ENCODE data around the gene SLC29A4. TPM values are rescaled to one million over a fixed set of nuclear protein-coding genes. Genes with fewer than 3 reads are reported as not detected.

Gene SLC29A4
- total and polyA plus RNA-seq, 2 of the 4 experiments (the other 2 are of a cell fraction) = 2.3 to 7.6 TPM

DNA sequence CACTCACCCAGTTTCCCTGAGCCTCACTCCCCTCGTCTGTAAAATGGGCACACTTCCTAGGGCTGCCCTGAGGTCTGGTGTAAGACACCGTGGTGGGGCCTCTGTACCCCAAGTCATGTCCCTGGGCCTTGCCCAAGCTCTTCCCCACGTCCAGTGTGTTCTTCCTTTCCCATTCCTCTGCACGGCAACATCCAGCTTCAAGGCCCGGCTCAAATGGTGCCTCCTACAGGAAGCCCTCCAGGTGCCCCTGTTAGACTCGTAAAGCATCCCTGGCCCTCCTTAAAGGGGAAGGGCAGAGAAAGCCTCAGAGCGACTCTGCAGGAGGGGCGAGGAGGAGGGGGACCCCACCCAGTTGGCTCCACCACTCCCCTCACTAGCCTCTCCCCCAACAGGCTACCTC, 8.6 kb downstream of the SLC29A4 start:
- H3K56ac ChIP-seq (ENCODE audit: extremely low read depth, insufficient read depth, low read length) = no peak overlapping the region
- in situ Hi-C loops (cut with MboI; ENCODE audit: low sequenced_read_pairs) = no loop called here
- dilution Hi-C loops (cut with HindIII; ENCODE audit: low sequenced_read_pairs, unreplicated experiment) = no loop called here
- CTCF ChIA-PET = no interaction called here
- 100% methylated on average over 1 of the region's 8 CpGs; no CpG with 5 or more reads in 1 of the 2 experiments for WGBS, 2 experiments (ENCODE audit: extremely low coverage in 2 of 2, insufficient read length in 1 of 2)
- H3K4me3 ChIP-seq (ENCODE audit: insufficient read depth, low read depth, low read length) = no peak overlapping the region
- H3K23ac ChIP-seq (ENCODE audit: low read depth, low read length) = no peak overlapping the region
- no peak overlapping the region for H3K4me2 ChIP-seq (ENCODE audit: low read depth, low read length)
- TF ChIP-seq POLR2A (IDR thresholded peaks at IDR 0.05; ENCODE audit: low read depth, low read length) (no peak), CTCF (conservative IDR thresholded peaks at IDR 0.05; ENCODE audit: low read depth, low read length) (no peak), RFX5 (IDR thresholded peaks at IDR 0.05; ENCODE audit: low read depth, low read length) (no peak), RAD21 (IDR thresholded peaks at IDR 0.05; ENCODE audit: low read length) (no peak), USF2 (IDR thresholded peaks at IDR 0.05; ENCODE audit: low read depth, low read length) (no peak), MXI1 (IDR thresholded peaks at IDR 0.05; ENCODE audit: borderline replicate concordance, low read depth, low read length) (no peak), NFE2L2 (IDR thresholded peaks at IDR 0.05; ENCODE audit: low read depth, low read length) (no peak), RCOR1 (IDR thresholded peaks at IDR 0.05; ENCODE audit: insufficient replicate concordance, low read length) (no peak)
- no peak overlapping the region for H3K18ac ChIP-seq (ENCODE audit: low read depth, low read length)
- H3K4ac ChIP-seq (ENCODE audit: low read depth, low read length) = no peak overlapping the region
- ATAC-seq (ENCODE audit: low read depth) (no peak), DNase-seq (no peak)
- no peak overlapping the region for H2BK20ac ChIP-seq (ENCODE audit: low read depth, low read length)
- H2AK9ac ChIP-seq (replicated peaks; ENCODE audit: low read depth, low read length, poor library complexity) = no peak overlapping the region
- no peak overlapping the region for H2BK5ac ChIP-seq (ENCODE audit: low read depth, low read length, poor library complexity, severe bottlenecking)
- no peaks in the 10 kb centered on the region for H3K4me1 ChIP-seq (ENCODE audit: control insufficient read depth, insufficient read depth, low read length)
- H2AFZ ChIP-seq (replicated peaks; ENCODE audit: low read length, poor library complexity) = no peak overlapping the region
- no peak overlapping the region for H4K8ac ChIP-seq (ENCODE audit: low read depth in 2 of 2, low read length in 2 of 2)
- H3K27ac ChIP-seq (ENCODE audit: insufficient read depth, low read length) = no peak overlapping the region
- no peaks in the 10 kb centered on the region for H3K27me3 ChIP-seq (ENCODE audit: control insufficient read depth, insufficient read depth, low read length)
- POLR2A ChIA-PET (ENCODE audit: unreplicated experiment) = no interaction called here
- no peak overlapping the region for H3K9ac ChIP-seq (ENCODE audit: low read depth, low read length)
- no peaks in the 10 kb centered on the region for H3K9me1 ChIP-seq (ENCODE audit: insufficient read depth, low read length)
- no peak overlapping the region for H4K5ac ChIP-seq (ENCODE audit: low read depth, low read length)
- no peak overlapping the region for H4K91ac ChIP-seq (ENCODE audit: insufficient read depth, low read depth, low read length)
- intact Hi-C loops (cut with micrococcal nuclease) = no loop called here
- H2BK120ac ChIP-seq (ENCODE audit: low read depth, low read length) = no peak overlapping the region
- no peaks in the 10 kb centered on the region; the same call in 1 of the 2 replicates for H3K9me3 ChIP-seq (ENCODE audit: control insufficient read depth, insufficient read depth, low read length)
- H3K79me1 ChIP-seq (ENCODE audit: low read depth in 1 of 2, low read length in 2 of 2) = no peaks in the 10 kb centered on the region
- peaks cover 21% of the 10 kb centered on the region for H3K36me3 ChIP-seq (ENCODE audit: control insufficient read depth, insufficient read depth, low read length)
- no peak overlapping the region for H2AK5ac ChIP-seq (ENCODE audit: low read depth, low read length)
- H3K14ac ChIP-seq (replicated peaks; ENCODE audit: low read depth, low read length) = no peak overlapping the region
- no peak overlapping the region for H2BK15ac ChIP-seq (ENCODE audit: low read depth, low read length)
- BruUV-seq (replicated peaks) = no TSS peak
- 0 out of 2 replicates have a peak, but pooled peaks cover 5% of the 10 kb centered on the region for H4K20me1 ChIP-seq (ENCODE audit: insufficient read depth, low read length)
